AG09319 (cell line): ENCODE measurements around the gene SESN3.
"Not testable (repeated sequence)": the region's sequence is repeated elsewhere in the genome, so short reads cannot be mapped to it uniquely, and the experiment has no call there.

Source experiments
- DNase-seq: peaks from one replicate; pipeline ENCODE4 v3.0.0-alpha.2; 2010; ENCODE audit warnings: low read depth; ENCODE audit errors: extremely low read depth
- TF ChIP-seq, protein P1 (sequence below): IDR thresholded peaks from 2 replicates; pipeline ENCODE4 v1.5.1; 2011; ENCODE audit warnings: low read depth, mild to moderate bottlenecking, inconsistent platforms, low read length, moderate library complexity

The SESN3 gene

DNA sequence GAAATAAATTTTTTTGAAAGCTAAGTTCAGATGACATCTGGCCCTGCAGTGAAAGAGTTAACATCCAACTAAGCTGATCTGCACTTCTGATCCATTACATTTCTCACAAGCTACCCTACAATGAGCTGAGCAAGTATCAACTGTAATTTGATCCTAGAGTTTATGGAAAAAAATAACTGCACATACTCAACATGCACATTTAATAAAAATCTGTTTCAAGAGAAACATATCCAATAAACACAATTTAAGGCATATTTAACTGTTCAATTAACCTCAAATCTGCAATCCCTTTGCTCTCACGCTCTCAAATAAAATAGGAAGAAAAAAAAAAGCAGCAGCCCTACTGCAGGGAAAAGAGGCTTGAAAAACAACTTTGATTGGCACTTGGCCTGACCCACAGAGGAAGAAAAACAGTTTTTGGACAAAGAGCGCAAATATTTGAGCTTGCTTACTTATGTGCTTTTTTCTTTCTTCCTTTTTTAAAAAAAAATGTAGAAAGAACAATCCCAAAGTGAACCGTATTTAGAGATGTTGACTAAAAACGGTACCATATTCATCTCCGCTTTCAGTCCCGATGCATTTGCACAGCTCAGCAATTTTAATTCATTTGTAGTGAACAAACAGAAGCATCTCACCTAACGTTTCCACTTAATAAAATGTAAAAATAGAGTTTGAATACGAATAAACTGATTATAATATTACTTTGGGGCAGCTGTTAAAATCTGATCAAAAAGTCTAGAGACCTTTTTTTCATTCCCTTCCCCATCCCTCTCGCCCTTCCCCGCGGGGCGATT, 1.6 kb downstream of the SESN3 start:
- DNase-seq = peak; percentile 14
- TF ChIP-seq, protein P1, sequence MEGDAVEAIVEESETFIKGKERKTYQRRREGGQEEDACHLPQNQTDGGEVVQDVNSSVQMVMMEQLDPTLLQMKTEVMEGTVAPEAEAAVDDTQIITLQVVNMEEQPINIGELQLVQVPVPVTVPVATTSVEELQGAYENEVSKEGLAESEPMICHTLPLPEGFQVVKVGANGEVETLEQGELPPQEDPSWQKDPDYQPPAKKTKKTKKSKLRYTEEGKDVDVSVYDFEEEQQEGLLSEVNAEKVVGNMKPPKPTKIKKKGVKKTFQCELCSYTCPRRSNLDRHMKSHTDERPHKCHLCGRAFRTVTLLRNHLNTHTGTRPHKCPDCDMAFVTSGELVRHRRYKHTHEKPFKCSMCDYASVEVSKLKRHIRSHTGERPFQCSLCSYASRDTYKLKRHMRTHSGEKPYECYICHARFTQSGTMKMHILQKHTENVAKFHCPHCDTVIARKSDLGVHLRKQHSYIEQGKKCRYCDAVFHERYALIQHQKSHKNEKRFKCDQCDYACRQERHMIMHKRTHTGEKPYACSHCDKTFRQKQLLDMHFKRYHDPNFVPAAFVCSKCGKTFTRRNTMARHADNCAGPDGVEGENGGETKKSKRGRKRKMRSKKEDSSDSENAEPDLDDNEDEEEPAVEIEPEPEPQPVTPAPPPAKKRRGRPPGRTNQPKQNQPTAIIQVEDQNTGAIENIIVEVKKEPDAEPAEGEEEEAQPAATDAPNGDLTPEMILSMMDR = no peak

DNA sequence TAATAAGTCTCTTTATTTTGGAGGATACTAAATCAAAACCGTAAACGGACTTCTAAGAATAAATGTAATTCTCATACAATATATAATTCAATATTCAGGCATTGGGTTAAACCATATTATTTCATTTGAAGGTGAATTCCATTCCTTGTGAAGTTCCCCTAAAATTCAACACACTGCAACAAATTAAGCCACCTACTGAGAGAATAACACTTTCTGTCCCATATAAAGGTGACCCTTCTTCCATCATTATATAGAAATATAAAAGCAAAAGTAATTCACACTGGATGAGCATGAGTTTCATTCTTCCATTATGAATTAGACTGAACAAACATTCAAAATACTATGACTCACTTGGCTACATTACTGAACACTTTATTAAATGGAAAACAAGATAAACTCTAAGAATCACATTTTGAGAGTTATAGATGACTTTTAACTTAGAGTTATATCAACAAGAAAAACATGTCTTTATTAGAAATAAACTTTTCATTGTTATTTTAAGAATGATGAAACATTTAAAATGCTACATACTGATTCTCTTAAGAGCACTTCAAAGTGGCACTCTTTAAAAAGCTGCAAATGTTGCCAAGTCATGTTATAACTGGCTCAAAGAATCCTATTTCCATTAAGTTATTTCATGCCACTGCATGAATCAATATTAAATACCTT, 2.8 kb downstream of the SESN3 start:
- no peak for DNase-seq
- TF ChIP-seq, protein P1 = no peak

DNA sequence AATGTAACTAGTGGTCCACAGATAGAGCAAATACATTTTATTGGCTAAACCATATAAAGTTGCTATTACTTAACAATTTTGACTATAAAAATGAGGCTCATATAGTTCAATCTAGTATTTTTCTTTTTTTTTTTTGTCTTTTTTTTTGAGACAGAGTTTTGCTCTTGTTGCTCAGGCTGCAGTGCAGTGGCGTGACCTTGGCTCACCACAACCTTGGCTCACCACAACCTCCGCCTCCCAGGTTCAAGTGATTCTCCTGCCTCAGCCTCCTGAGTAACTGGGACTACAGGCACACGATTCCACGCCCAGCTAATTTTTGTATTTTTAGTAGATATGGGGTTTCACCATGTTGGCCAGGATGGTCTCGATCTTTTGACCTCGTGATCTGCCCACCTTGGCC, 3.9 kb downstream of the SESN3 start:
- not testable (repeated sequence) for DNase-seq

DNA sequence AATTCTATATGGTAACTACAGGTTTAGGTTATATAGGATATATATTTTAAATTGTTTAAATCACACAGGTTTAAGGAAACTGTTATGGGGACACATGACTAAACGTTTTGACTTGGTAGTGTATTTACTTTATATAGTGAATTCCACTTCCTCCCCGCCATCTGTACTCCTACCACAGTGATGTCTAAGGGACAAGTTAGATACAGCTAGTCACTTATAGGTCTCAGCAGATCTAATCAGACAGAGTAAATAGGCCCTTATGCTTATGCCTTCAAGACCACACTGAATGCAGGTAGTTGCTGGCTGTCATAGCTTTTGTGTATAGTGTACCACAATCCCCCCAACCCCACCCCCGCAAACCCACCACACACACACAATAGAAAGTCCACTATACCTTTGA, 8.2 kb downstream of the SESN3 start:
- no peak for DNase-seq
- TF ChIP-seq, protein P1 = no peak

DNA sequence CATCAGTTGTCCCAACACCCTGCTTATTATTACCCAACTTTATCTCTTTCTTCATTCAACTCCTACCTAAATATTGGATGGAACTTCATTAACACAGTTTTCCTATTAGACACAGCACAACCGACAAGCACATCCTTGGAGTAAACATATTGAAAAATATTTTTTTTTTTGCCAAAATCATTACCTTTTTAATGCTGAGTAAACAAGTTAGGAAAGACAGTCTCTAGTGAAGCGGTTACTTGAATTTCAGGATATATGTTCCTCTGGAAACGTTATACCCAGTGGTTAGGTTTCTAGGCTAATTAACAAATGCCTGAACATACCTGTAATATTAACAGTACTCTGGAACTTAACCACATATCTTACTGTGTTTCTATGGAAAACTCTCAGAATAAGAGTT, 11.4 kb downstream of the SESN3 start:
- DNase-seq = no peak
- TF ChIP-seq, protein P1 = no peak

DNA sequence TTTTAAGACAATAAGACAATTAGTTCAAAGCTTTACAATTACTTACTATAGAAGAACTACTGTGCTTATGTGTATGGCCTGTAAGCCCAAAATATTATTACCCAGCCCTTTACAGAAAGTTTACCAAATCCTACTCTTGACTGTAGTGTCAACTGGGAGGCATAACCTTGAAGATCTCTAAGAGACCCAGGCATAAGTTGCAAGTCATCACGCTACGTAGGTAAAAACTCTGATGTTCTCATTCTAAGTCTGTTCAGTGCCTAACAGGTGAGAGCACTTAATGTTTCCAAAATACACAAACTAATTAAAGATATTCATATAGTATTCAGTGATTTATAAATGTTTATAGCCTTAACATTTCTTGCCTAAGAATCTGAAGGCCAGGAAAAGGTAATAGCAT, 12.9 kb downstream of the SESN3 start:
- TF ChIP-seq, protein P1 = no peak
- DNase-seq = no peak

DNA sequence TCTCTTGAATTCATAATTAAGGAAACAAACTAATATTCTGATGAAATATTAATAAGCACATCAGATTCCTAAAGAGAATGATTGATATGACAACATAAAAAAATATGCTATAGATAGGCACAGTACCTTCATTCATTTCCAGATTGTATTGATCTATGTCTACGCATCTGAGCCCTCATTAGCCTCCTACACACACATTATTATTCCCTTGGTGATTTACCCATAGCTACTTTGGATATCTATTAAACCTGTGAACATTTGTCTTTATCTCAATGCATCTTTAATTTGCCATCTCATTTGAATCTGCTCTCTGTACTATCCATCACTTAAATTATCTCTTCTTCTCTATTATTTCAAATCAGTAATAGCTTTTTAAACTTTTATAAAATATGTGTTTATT, 18.4 kb downstream of the SESN3 start:
- TF ChIP-seq, protein P1 = no peak
- no peak for DNase-seq

DNA sequence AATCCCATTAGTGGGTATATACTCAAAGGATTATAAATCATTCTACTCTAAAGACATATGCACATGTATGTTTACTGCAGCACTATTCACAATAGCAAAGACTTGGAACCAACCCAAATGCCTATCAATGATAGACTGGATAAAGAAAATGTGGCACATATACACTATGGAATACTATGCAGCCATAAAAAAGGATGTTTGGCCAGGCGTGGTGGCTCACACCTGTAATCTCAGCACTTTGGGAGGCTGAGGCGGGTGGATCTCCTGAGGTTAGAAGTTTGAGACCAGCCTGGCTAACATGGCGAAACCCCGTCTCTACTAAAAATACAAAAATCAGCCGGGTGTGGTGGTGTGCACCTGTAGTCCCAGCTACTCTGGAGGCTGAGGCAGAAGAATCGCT, 21.5 kb downstream of the SESN3 start:
- not testable (repeated sequence) for DNase-seq
